ENCODE data around the gene ATP5PD.

ATP5PD gene

DNA sequence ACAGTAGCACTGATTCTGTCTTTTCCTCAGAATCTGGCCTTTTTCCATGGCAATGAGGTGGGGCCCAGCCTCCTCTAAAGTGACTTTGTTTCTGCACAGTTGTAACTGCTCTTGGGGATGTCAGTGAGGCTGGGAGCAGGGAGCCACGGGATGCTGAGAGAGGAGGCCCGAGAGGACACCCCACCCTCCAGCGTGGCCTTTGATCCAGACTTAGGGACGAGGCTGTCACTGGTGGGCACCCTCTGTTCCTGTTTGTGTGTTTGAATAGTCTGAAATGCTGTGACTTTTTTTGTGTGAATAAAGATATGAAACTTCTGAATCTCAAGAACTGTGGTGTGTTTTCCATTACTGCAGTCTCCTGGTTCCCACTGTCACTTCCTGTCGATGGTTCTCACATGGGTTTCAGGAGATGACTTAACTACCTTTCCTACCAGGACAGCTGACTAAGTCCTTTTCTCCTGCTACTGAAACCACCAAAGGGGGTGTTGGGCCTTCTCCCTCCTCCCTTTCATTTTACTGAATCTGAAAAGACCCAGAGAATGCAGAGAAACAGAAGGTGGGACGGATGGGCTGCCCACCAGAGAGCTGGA lies 18.9 kb upstream of the ATP5PD start:
- TF ChIP-seq GATA3 (IDR thresholded peaks at IDR 0.05; ENCODE audit: low read depth, low read length) (no peak), GATA2 (IDR thresholded peaks at IDR 0.05; ENCODE audit: low read depth, low read length) (no peak)

GRCh38 chr17:75064867-75065561 lies 18.2 kb upstream of the ATP5PD start:
- TF ChIP-seq GATA3 (IDR thresholded peaks at IDR 0.05; ENCODE audit: low read depth, low read length) (no peak), GATA2 (IDR thresholded peaks at IDR 0.05; ENCODE audit: low read depth, low read length) (no peak)

GRCh38 chr17:75064460-75064859 lies 17.7 kb upstream of the ATP5PD start:
- TF ChIP-seq GATA2 (IDR thresholded peaks at IDR 0.05; ENCODE audit: low read depth, low read length) (no peak), GATA3 (IDR thresholded peaks at IDR 0.05; ENCODE audit: low read depth, low read length) (no peak)

DNA sequence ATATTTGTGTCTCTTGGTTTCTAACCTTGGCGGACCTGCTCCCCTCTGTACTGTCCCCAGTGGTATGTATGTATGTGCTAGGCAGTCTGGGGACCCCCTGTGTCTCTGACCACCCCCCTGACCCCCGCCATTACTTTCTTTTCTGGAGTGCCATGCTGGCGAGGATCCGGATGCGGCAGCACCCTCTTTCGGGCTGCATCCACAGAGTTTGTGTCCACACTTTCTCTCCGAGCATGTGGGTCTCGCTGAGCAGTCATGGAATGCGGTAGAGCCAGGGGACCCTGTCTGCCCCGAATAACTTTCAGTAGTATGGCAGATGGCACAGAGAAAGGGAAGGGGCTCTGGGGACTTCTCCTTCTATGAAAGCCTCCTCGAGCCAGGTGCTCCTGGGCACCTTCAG lies 17.3 kb upstream of the ATP5PD start:
- TF ChIP-seq GATA3 (IDR thresholded peaks at IDR 0.05; ENCODE audit: low read depth, low read length) = no peak

DNA sequence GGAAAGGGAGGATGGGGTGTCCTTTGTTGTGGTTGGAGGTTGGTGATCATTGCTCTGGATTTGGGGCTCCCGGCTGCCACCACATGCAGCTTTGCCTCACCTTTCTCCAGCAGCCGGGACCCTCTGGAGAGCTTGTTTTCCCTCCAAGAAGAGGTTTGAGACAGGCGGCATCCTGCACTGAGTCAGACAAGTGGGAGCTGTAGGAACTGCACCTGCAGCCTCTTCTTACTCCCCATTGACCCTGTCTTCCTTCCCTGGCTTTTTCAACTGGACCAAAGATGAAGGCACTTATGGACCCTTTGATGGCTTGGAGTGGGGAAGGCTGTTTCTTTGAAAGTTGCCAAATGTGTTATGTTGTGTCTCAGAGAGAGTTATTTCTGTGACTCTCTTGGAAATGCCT lies 16.9 kb upstream of the ATP5PD start:
- TF ChIP-seq GATA2 (IDR thresholded peaks at IDR 0.05; ENCODE audit: low read depth, low read length) (no peak), GATA3 (IDR thresholded peaks at IDR 0.05; ENCODE audit: low read depth, low read length) (no peak)

DNA sequence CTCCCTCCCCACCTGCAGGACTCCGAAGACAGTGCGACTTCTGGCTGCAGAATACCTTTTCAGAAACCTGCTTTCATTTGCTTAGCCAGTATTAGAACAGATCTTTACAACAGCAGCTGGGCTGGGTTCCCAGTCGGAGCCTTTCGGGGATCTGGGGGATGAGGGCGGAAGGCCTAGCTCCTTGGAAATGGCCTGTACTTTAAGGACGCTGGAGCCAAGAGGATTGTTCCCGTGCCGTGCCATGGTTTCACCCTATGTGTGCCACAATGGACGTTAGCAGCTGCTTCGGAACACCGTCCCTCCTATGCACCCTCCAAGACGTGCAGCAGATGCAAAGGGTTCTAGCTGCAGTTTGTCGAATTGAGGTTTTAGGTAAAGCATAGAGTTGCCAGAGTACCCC lies 16.4 kb upstream of the ATP5PD start:
- TF ChIP-seq GATA3 (IDR thresholded peaks at IDR 0.05; ENCODE audit: low read depth, low read length) = no peak
- TF ChIP-seq GATA2 (IDR thresholded peaks at IDR 0.05; ENCODE audit: low read depth, low read length) = no peak

- TF ChIP-seq GATA2 (IDR thresholded peaks at IDR 0.05; ENCODE audit: low read depth, low read length) (no peak), GATA3 (IDR thresholded peaks at IDR 0.05; ENCODE audit: low read depth, low read length) (no peak)
Measured at GRCh38 chr17:75061618-75062017, 14.8 kb upstream of the ATP5PD start.

GRCh38 chr17:75061055-75061438 lies 14.3 kb upstream of the ATP5PD start:
- TF ChIP-seq GATA3 (IDR thresholded peaks at IDR 0.05; ENCODE audit: low read depth, low read length) = no peak

GRCh38 chr17:75060434-75061054 lies 13.8 kb upstream of the ATP5PD start:
- TF ChIP-seq GATA3 (IDR thresholded peaks at IDR 0.05; ENCODE audit: low read depth, low read length) (no peak), GATA2 (IDR thresholded peaks at IDR 0.05; ENCODE audit: low read depth, low read length) (no peak)

GRCh38 chr17:75059369-75060345 lies 12.9 kb upstream of the ATP5PD start:
- no peak for TF ChIP-seq GATA2 (IDR thresholded peaks at IDR 0.05; ENCODE audit: low read depth, low read length)
- TF ChIP-seq GATA3 (IDR thresholded peaks at IDR 0.05; ENCODE audit: low read depth, low read length) = no peak

GRCh38 chr17:75051941-75052340 lies 5.2 kb upstream of the ATP5PD start:
- TF ChIP-seq GATA3 (IDR thresholded peaks at IDR 0.05; ENCODE audit: low read depth, low read length) = no peak
- TF ChIP-seq GATA2 (IDR thresholded peaks at IDR 0.05; ENCODE audit: low read depth, low read length) = no peak

- TF ChIP-seq GATA2 (IDR thresholded peaks at IDR 0.05; ENCODE audit: low read depth, low read length) (no peak), GATA3 (IDR thresholded peaks at IDR 0.05; ENCODE audit: low read depth, low read length) (no peak)
Measured at GRCh38 chr17:75049706-75050105, 2.9 kb upstream of the ATP5PD start.

DNA sequence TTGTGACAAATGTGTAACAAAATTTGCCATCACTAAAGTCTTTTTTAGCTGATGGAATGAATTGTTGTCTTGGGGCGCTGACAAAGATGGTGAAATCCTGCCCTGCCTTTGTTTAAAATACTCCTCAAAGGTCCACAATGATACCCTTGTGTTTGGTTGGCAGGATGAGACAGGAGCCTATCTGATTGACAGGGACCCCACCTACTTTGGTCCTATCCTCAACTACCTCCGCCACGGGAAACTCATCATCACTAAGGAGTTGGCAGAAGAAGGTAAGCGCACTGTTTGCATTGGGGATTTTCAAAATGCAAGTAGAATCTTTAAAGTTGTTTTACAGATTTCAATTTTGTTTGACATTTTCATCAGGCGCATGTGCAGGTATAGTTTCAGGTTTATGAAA lies 2.3 kb upstream of the ATP5PD start:
- TF ChIP-seq GATA2 (IDR thresholded peaks at IDR 0.05; ENCODE audit: low read depth, low read length) = no peak
- TF ChIP-seq GATA3 (IDR thresholded peaks at IDR 0.05; ENCODE audit: low read depth, low read length) = no peak

DNA sequence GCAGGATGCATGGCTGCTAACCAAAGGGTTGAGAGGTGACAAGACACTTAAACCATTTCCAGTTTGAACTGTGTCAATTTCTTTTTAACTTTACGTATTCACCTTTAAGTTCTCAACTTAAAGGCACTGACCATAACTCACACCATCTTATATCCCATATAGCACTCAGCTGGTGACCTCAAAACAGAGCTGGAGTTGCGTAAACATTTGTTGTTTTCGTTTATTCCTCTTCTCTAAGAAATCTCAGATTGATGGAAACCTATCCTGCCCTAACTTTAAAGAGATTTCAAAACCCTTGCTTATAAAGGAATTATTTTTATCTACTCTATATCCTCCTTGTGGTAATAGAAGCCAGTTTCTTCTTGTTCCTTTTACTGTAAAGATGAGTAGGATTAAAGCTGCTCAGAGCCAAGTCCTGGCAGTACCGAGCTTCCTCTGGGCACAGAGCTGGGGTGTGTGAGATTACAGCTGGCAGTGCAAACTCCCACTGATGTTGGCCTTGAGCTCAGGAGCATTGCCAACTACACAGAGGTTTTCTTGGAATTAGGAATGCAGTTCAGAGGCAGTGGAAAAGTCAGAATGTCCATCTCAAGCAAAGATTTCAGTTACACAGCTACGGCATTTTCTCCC lies 1.6 kb upstream of the ATP5PD start:
- TF ChIP-seq GATA3 (IDR thresholded peaks at IDR 0.05; ENCODE audit: low read depth, low read length) (no peak), GATA2 (IDR thresholded peaks at IDR 0.05; ENCODE audit: low read depth, low read length) (no peak)
